Hematopoietic multipotent progenitor cell (in vitro differentiated cells): ENCODE measurements around the gene CHRNA4. TPM values are rescaled to one million over a fixed set of nuclear protein-coding genes. Genes with fewer than 3 reads are reported as not detected.
"Not testable (repeated sequence)": the region's sequence is repeated elsewhere in the genome, so short reads cannot be mapped to it uniquely, and the experiment has no call there.

ENCODE experiments used
- DNase-seq, 3 donors: peaks; one replicate each; pipeline ENCODE4 v3.0.0-alpha.2; 2011 to 2015; ENCODE audit warnings: low read depth in 2 of 3, low spot score in 2 of 3
- total RNA-seq: library from RNA; depleted of rRNA; stranded (reverse); fragments of >200 nt; gene quantifications from one replicate; pipeline ENCODE4 v1.2.3, GENCODE V29; 2012

The CHRNA4 gene
- total RNA-seq, 1 donor, result not detected

GRCh38 chr20:63351811-63352591 lies 9.1 kb downstream of the CHRNA4 start:
- no peak for DNase-seq

- no peak for DNase-seq
Measured at GRCh38 chr20:63351326-63351700, 9.8 kb downstream of the CHRNA4 start.

GRCh38 chr20:63350597-63351325 lies 10.4 kb downstream of the CHRNA4 start:
- DNase-seq, result no peak

- DNase-seq, result no peak
Measured at GRCh38 chr20:63350196-63350595, 11.0 kb downstream of the CHRNA4 start.

GRCh38 chr20:63349516-63349895 lies 11.6 kb downstream of the CHRNA4 start:
- DNase-seq, result no peak

- no peak for DNase-seq
Measured at GRCh38 chr20:63348828-63349515, 12.2 kb downstream of the CHRNA4 start.

GRCh38 chr20:63347950-63348827 lies 13.0 kb downstream of the CHRNA4 start:
- DNase-seq, result no peak

GRCh38 chr20:63347081-63347741 lies 13.9 kb downstream of the CHRNA4 start:
- no peak for DNase-seq

GRCh38 chr20:63346131-63347080 lies 14.7 kb downstream of the CHRNA4 start:
- no peak for DNase-seq

- DNase-seq, result no peak
Measured at GRCh38 chr20:63345328-63346100, 15.6 kb downstream of the CHRNA4 start.

GRCh38 chr20:63344616-63345327 lies 16.4 kb downstream of the CHRNA4 start:
- DNase-seq, result no peak

- no peak for DNase-seq
Measured at GRCh38 chr20:63343460-63344445, 17.4 kb downstream of the CHRNA4 start.

GRCh38 chr20:63342561-63343459 lies 18.3 kb downstream of the CHRNA4 start:
- no peak for DNase-seq

- not testable (repeated sequence) for DNase-seq
Measured at GRCh38 chr20:63340158-63340688, 20.9 kb downstream of the CHRNA4 start.
